Stimulated activated CD4-positive, alpha-beta T cell treated with anti-CD3 and anti-CD28 coated beads, Interleukin-4, amount 100 ng/mL, for 48 hours (primary cell): ENCODE results near the gene KDELR1.

Source experiments
- DNase-seq, 2 donors: peaks; one replicate each; pipeline ENCODE4 v3.0.0-alpha.2; 2020; ENCODE audit warnings: low read depth in 2 of 2

Gene KDELR1

DNA sequence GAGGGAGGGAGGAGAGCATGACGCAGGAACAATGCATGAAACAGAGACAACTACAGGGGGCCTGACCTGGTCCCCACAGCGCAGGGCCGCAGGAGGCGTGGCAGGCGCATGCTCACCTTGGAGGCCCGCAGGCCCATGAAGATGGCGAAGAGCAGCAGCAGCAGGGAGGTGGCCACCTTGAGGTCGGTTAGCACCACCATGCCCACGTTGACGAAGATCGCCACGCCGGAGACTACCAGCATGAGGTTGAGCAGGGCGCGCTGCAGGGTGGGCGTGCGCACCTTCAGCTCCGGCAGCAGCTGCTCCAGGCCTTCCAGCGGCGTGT, 49.0 kb downstream of the KDELR1 start:
- DNase-seq = no peak

DNA sequence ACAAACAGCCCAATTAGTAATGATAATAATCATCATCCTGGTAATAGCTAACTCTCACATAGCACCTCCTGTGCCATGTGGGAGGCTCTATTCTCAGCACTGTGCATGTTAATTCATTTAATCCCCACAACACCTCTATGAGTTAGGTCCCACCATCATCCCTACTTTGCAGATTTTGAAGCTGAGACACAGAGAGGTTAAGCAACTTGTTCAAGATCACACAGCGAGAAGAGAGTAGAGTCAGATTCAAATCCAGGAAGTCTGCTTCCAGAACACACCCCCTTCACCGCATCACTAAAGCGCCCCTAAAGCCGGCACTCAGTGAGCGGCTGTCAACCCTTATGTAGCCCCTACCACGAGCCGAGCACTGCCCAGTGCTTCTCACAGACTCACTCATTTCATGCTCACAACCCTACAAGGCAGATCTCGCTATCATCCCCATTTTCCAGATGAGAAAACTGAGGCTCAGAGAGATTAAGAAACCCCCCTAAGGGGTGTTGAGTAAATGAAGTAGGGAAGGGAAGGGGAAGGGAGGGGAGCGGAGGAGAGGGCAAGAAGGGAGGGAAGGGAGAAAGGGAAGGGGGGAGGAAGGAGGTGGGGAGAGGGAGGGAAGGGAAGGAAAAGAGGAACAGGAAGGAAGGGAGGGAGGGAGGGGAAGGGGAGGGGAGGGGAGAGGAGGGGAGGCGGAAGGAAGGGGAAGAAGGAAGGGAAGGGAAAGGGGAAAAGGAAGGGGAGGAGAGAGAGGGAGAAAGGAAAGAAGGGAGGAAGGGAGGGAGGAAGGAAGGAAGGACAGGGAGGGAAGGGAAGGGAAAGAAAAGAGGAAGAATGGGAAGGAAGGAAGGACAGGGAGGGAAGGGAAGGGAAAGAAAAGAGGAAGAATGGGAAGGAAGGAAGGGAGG, 49.6 kb downstream of the KDELR1 start:
- DNase-seq = no peak

DNA sequence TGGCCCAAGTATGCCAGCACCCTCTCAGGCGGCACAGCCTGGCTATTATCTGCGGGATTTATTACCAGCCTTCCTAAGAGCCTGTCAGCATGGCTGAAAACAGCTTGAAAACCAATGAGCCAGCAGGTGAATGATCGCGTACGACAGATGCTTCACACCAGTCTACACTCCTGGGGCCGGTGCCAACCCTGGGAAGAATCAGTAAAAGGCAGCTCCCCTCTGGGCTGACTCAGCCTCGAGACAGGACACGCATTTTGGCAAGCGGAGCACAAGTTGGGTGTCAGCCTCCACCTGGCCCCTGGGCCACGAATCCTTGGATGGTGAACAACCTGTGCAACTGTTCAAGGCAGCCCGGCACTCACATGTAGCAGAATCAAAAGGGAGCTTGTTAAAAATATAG, 50.4 kb downstream of the KDELR1 start:
- no peak for DNase-seq

DNA sequence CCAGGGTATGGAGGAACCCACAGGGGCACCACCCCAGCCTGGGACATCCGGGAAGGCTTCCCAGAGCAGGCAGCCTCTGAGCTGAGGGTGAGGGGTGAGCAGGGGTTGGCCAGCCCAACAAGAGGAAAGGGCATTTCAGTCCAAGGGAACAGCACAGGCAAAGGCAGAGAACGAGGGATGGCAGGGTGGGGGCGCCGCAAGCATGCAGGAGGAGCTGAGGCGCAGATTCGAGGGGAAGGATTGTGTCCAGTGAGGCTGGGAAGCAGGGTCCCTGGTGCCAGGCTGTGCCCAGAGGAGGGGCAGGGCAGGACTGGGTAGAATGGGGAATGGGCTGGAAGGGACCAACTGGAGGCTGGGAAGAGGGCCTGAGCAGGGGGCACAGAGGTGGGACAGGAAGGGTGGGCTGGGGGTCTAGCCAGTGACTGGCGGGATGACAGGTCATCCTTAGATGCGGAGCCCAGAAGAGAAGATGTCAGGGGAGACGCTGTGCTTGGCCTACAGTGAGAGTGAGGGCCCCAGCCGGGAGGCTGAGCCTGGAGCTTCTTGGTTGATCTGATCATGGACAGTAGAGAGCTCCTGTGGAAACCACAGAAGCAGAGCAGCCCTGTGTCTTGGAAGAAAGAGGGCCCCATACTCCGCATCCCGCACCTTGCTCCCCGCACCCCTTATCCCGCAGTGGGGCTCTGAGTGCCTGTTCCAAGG, 52.4 kb downstream of the KDELR1 start:
- no peak for DNase-seq

DNA sequence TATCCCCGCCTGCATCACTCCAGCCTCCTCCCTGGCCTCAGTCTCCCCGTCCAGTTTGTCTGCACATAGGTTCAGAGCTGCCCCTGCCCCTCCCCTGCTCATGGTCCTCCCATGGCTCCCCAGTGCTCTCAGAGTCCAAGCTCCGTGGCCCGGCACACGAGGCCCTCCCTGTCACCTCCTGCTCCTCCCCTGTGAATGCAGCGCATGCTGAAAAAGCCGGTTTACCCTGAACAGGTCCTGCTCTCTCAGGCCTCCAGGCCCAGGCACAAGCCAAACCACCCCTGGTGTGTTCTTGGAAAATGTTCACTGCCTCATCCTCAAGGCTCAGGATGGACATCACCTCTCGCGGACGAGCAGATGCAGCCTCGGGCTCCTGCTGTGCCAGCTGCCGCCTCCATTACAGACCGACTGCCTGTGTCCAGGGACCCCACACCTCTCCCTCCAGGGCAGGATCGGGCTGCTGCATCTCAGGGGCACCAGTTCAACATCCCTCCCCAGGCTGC, 53.0 kb downstream of the KDELR1 start:
- DNase-seq = no peak

DNA sequence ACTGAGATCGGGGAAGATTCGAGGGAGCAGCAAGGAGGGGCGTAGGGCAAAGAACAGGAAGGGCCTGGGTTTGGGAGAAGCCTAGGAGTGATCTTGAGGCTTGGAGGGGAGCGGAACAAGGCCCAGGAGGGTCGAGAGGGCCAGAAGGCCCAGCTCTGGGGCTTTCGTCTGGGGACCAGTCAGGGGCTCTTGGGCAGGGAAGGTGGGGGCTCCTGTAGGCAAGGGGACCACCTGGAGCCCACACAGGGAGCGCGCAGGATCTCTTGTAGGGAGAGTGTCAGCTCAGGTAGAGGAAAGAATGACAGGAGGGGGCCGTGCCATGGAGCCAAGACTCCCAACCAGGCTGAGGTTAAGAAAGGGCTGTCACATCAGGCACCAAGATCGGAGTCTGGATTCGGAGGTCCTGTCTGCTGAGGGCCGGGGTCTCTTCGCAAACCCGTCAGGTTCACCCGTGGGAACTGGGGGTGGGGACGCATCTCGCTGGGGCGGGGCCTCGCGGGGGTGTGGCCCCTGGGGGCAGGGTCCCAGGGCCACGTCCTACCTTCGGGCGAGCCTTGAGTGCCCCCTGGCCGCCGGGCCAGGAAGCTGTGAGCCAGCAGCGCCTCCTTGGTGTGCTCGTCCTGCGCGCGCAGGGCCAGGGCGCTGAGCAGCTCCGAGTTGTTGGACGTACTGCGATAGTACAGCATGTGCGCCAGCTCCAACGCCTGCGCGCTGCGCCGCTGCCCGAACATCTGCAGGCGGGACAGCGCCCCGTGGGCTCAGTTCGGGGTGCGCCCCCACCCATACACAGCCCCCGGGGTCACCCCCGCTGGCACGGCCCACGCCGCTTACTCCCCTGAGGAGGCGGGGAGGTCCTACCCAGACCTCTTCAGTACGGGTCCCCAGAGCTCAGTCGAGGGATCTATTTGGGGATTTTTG, 57.6 kb downstream of the KDELR1 start:
- peak; percentile 86 to 91 for DNase-seq

DNA sequence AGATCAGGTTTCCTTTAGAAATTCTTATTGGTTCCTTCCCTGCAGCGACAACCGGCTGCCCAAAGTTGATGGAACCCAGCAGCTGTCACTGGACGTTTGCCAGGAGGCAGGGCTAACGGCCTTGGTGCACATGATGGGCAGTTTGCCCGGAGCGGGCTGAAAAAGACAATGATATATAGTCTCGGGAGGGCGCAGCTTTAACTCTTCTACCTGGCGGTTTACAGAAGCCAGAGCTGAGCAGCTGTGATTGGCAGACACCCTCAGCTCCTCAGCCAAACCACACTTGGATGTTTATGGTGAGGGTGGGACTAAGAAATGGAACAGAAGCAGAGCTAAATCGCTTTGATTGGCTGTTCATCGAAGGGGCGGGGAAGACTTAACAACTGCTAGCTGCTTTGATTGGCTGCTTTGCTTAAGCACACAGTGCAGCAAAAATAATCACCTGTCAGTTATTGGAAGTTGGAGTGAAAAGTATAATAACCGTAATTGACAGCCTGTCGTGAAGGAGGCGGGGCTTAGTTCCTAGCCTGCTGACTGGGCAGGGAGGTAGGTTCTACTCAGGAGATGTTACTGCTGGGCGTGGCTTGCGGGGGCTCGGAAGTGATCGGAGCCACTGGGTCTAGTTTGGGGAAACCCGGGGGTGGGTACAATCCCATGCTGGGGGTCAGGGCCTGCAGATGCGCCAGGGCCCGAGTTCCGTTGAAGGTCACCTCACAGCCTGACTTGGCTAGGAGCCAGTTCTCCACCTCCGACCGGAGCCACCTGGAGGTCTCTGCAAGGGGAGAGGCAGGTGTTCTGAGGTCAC, 58.5 kb downstream of the KDELR1 start:
- DNase-seq = peak; percentile 83 to 84
